Fibroblast of lung (primary cell): ENCODE data around the gene STAG3.
"Not testable (repeated sequence)": the region's sequence is repeated elsewhere in the genome, so short reads cannot be mapped to it uniquely, and the experiment has no call there.

Source experiments
- CTCF ChIP-seq, 2 donors: IDR thresholded peaks in 1 of 2; conservative IDR thresholded peaks in 1 of 2; 1 replicate in 1 of 2; 2 replicates in 1 of 2; pipeline ENCODE4 v1.5.1; 2011 to 2012; ENCODE audit warnings: low read length in 2 of 2, control low read depth in 1 of 2, inconsistent platforms in 1 of 2, low read depth in 1 of 2, mild to moderate bottlenecking in 1 of 2
- EZH2 ChIP-seq: IDR thresholded peaks from 2 replicates; pipeline ENCODE4 v1.5.1; 2012; ENCODE audit warnings: low read length, control low read depth, mild to moderate bottlenecking; ENCODE audit errors: missing control alignments

- not testable (repeated sequence) for TF ChIP-seq EZH2; CTCF (conservative IDR thresholded peaks at IDR 0.05 in 1 of 2, IDR thresholded peaks at IDR 0.05 in 1 of 2; ENCODE audit: low read depth in 1 of 2, low read length in 2 of 2)
Measured at GRCh38 chr7:100259984-100260383, 82.3 kb downstream of the STAG3 start.
